A673 (cell line): ENCODE results near the gene ACP7. TPM values are rescaled to one million over a fixed set of nuclear protein-coding genes. Genes with fewer than 3 reads are reported as not detected.

Experiments used
- Bru-seq: library from RNA; stranded (reverse); fragments of 400-500 nt; gene quantifications from one replicate; lab custom pipeline; 2021; lab: Mats Ljungman, UMichigan
- BruChase-seq, 2 experiments: library from RNA; stranded (reverse); fragments of 400-500 nt; gene quantifications; one replicate each; lab custom pipeline; 2021; lab: Mats Ljungman, UMichigan
- BruUV-seq: library from RNA; stranded (reverse); fragments of 400-500 nt; replicated peaks from 2 replicates; lab custom pipeline; 2021; lab: Mats Ljungman, UMichigan
- CTCF ChIA-PET: fragments of 300-600 bp; sonication (Branson Sonifier 250); formaldehyde crosslinking; loops from one replicate; lab custom pipeline; 2022; ENCODE audit warnings: antibody characterized with exemption; lab: Charles Lee
- POLR2A ChIA-PET: fragments of 300-600 bp; sonication (Branson Sonifier 250); formaldehyde crosslinking; loops from one replicate; lab custom pipeline; 2022; ENCODE audit warnings: antibody characterized with exemption; ENCODE audit not compliant: low non-redundant PET; lab: Charles Lee
- DNase-seq: peaks from one replicate; pipeline ENCODE4 v3.0.0-alpha.2; 2015; ENCODE audit warnings: low spot score
- H3K27ac ChIP-seq: fragments of 200-600 bp; sonication (generic); 2 replicates; pipeline ENCODE4 v1.5.1; 2016; ENCODE audit warnings: mixed run types, low read depth, mild to moderate bottlenecking, mixed read lengths, antibody characterized with exemption, low read length; ENCODE audit not compliant: poor library complexity, severe bottlenecking
- H3K27me3 ChIP-seq: fragments of 200-600 bp; sonication (generic); replicated peaks from 2 replicates; pipeline ENCODE4 v1.6.1; 2017; ENCODE audit warnings: mixed run types, low read depth, mild to moderate bottlenecking, mixed read lengths, antibody characterized with exemption, low read length; ENCODE audit not compliant: insufficient read depth, poor library complexity
- H3K36me3 ChIP-seq: fragments of 200-600 bp; sonication (generic); 2 replicates; pipeline ENCODE4 v1.6.1; 2016; ENCODE audit warnings: mixed run types, mild to moderate bottlenecking, mixed read lengths, antibody characterized with exemption, low read length; ENCODE audit not compliant: insufficient read depth, poor library complexity, severe bottlenecking
- H3K4me1 ChIP-seq: fragments of 200-600 bp; sonication (generic); 2 replicates; pipeline ENCODE4 v1.6.1; 2017; ENCODE audit warnings: mixed run types, mild to moderate bottlenecking, mixed read lengths, antibody characterized with exemption, low read length; ENCODE audit not compliant: insufficient read depth, poor library complexity, severe bottlenecking
- H3K4me3 ChIP-seq: fragments of 200-600 bp; sonication (generic); 2 replicates; pipeline ENCODE4 v1.5.1; 2016; ENCODE audit warnings: low read depth, mixed run types, mild to moderate bottlenecking, mixed read lengths, low read length; ENCODE audit not compliant: poor library complexity, severe bottlenecking
- H3K9me3 ChIP-seq: fragments of 200-600 bp; sonication (generic); 2 replicates; pipeline ENCODE4 v1.6.1; 2016; ENCODE audit warnings: mixed run types, low read depth, mild to moderate bottlenecking, mixed read lengths, antibody characterized with exemption, low read length; ENCODE audit not compliant: poor library complexity, severe bottlenecking
- CTCF ChIP-seq: fragments of 300-800, 200-600 bp; sonication (generic); conservative IDR thresholded peaks from 2 replicates; pipeline ENCODE4 v1.5.1; 2017; ENCODE audit warnings: low read depth, mild to moderate bottlenecking, antibody characterized with exemption, low read length, moderate library complexity, mixed read lengths
- EZH2 ChIP-seq: fragments of 200-600 bp; sonication (generic); IDR thresholded peaks from 2 replicates; pipeline ENCODE4 v1.6.1; 2017; ENCODE audit warnings: borderline replicate concordance, low read depth, mild to moderate bottlenecking, mixed read lengths, antibody characterized with exemption, low read length; ENCODE audit not compliant: poor library complexity, severe bottlenecking
- intact Hi-C: fragments of 100-400 bp; cut with micrococcal nuclease; formaldehyde crosslinking; loops from one replicate; pipeline ENCODE4 v1.10.0; 2022; ENCODE audit not compliant: unreplicated experiment
- long read RNA-seq: library from polyadenylated mRNA; stranded (forward); transcript quantifications from one replicate; pipeline ENCODE4 v2.0.0, GENCODE V29; 2022
- total RNA-seq: library from RNA; stranded (reverse); gene quantifications from 2 replicates; pipeline ENCODE4 v1.2.3, GENCODE V29; 2021

ACP7 gene
- total RNA-seq (not detected in 2 replicates), Bru-seq, nascent RNA (not detected), BruChase-seq, experiment 1, labeled RNA remaining after a 2-hour chase (not detected), BruChase-seq, experiment 2, labeled RNA remaining after a 6-hour chase (not detected)
- long read RNA-seq = 0 reads

GRCh38 chr19:39083983-39084731, at the start of gene ACP7:
Gene ACP7, plus strand, starts transcription at chr19:39084368. Its CDS starts 902 bp downstream, at chr19:39085270.
- Histone ChIP-seq H3K9me3 (no peaks in the 10 kb centered on the region), H3K27ac (no peak within 1 kb of the TSS), H3K27me3 (peaks cover 50% of the 10 kb centered on the region), H3K36me3 (no peaks in the 10 kb centered on the region), H3K4me1 (no peaks in the 10 kb centered on the region), H3K4me3 (no peak within 1 kb of the TSS)
- CTCF ChIA-PET = no interaction called here
- TF ChIP-seq CTCF (no peak), EZH2 (peak; percentile 13)
- intact Hi-C loops = no loop called here
- POLR2A ChIA-PET = no interaction called here
- DNase-seq = no peak
- BruUV-seq = no TSS peak

GRCh38 chr19:39036581-39036980, 47.6 kb upstream of the ACP7 start:
- peaks cover 22% of the 10 kb centered on the region for H3K4me1 ChIP-seq
- POLR2A ChIA-PET = no interaction called here
- DNase-seq = no peak
- TF ChIP-seq EZH2 = no peak
- TF ChIP-seq CTCF = no peak
- CTCF ChIA-PET = no interaction called here
- H3K27ac ChIP-seq = no peak overlapping the region
- intact Hi-C loops = no loop called here
- no peaks in the 10 kb centered on the region for H3K36me3 ChIP-seq
- no peak overlapping the region for H3K4me3 ChIP-seq
- no peaks in the 10 kb centered on the region for H3K27me3 ChIP-seq
- no TSS peak for BruUV-seq
- no peaks in the 10 kb centered on the region for H3K9me3 ChIP-seq

GRCh38 chr19:39037194-39037593, 47.0 kb upstream of the ACP7 start:
- DNase-seq = no peak
- ChIA-PET CTCF (no interaction called here), POLR2A (no interaction called here)
- Histone ChIP-seq H3K4me3 (no peak overlapping the region), H3K9me3 (no peaks in the 10 kb centered on the region), H3K27ac (no peak overlapping the region), H3K36me3 (no peaks in the 10 kb centered on the region), H3K4me1 (peaks cover 16% of the 10 kb centered on the region), H3K27me3 (no peaks in the 10 kb centered on the region)
- TF ChIP-seq CTCF (no peak), EZH2 (no peak)
- intact Hi-C loops = no loop called here
- no TSS peak for BruUV-seq
